Testis (tissue), 2 donors: ENCODE data around the gene MMP13.

Experiments
- POLR2A ChIP-seq: fragments of 450-650 bp; IDR thresholded peaks from one replicate; pipeline ENCODE4 v1.6.1; 2017; ENCODE audit warnings: antibody characterized with exemption, mild to moderate bottlenecking, moderate library complexity
- TF ChIP-seq, protein P1 (sequence below), 3 experiments: fragments of 450-650 bp in 2 of 3; fragments of 200-600 bp in 1 of 3; sonication (generic) in 1 of 3; IDR thresholded peaks; one replicate each; pipeline ENCODE4 v1.5.1; 2016 to 2019; ENCODE audit warnings: antibody characterized with exemption in 3 of 3, mild to moderate bottlenecking in 2 of 3, moderate library complexity in 1 of 3

GRCh38 chr11:102932678-102933077 lies 22.9 kb downstream of the MMP13 start:
- TF ChIP-seq, protein P1, sequence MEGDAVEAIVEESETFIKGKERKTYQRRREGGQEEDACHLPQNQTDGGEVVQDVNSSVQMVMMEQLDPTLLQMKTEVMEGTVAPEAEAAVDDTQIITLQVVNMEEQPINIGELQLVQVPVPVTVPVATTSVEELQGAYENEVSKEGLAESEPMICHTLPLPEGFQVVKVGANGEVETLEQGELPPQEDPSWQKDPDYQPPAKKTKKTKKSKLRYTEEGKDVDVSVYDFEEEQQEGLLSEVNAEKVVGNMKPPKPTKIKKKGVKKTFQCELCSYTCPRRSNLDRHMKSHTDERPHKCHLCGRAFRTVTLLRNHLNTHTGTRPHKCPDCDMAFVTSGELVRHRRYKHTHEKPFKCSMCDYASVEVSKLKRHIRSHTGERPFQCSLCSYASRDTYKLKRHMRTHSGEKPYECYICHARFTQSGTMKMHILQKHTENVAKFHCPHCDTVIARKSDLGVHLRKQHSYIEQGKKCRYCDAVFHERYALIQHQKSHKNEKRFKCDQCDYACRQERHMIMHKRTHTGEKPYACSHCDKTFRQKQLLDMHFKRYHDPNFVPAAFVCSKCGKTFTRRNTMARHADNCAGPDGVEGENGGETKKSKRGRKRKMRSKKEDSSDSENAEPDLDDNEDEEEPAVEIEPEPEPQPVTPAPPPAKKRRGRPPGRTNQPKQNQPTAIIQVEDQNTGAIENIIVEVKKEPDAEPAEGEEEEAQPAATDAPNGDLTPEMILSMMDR (IDR thresholded peaks at IDR 0.05), result no peak
- TF ChIP-seq POLR2A, result no peak
